Stomach (tissue), 9 donors: ENCODE data around the gene GJA3. TPM values are rescaled to one million over a fixed set of nuclear protein-coding genes. Genes with fewer than 3 reads are reported as not detected.

Experiments
- DNase-seq, 2 donors: peaks; one replicate each; pipeline versions ENCODE4 v3.0.0 to v3.0.0-alpha.2; 2013 to 2019
- H3K27ac ChIP-seq, 5 donors: fragments of 200-600 bp in 4 of 5; sonication (generic) in 4 of 5; one replicate each; pipeline ENCODE4 v1.5.1; 2013 to 2019; ENCODE audit warnings: mild to moderate bottlenecking in 1 of 5, moderate library complexity in 1 of 5
- H3K27me3 ChIP-seq, 3 donors: fragments of 200-600 bp; sonication (generic); one replicate each; pipeline ENCODE4 v1.5.1; 2017 to 2019; ENCODE audit warnings: mixed run types in 1 of 3
- H3K36me3 ChIP-seq, 4 donors: fragments of 200-600 bp; sonication (generic); 1 replicate in 3 of 4; 2 replicates in 1 of 4; pipeline ENCODE4 v1.5.1; 2016 to 2019
- H3K4me1 ChIP-seq, 4 donors: fragments of 200-600 bp; sonication (generic); one replicate each; pipeline ENCODE4 v1.5.1; 2016 to 2019
- H3K4me3 ChIP-seq, 4 donors: fragments of 200-600 bp; sonication (generic) in 3 of 4; one replicate each; pipeline ENCODE4 v1.5.1; 2016 to 2019; ENCODE audit warnings: mild to moderate bottlenecking in 1 of 4
- H3K9me3 ChIP-seq, 4 donors: fragments of 200-600 bp; sonication (generic); one replicate each; pipeline ENCODE4 v1.5.1; 2016 to 2019
- EP300 ChIP-seq: sonication (generic); formaldehyde crosslinking; IDR thresholded peaks from one replicate; pipeline ENCODE4 v1.6.1; 2017; ENCODE audit warnings: antibody characterized with exemption
- POLR2A ChIP-seq, 4 donors: fragments of 450-650 bp; IDR thresholded peaks; one replicate each; pipeline ENCODE4 v1.6.1; 2016; ENCODE audit warnings: antibody characterized with exemption in 4 of 4, control low read depth in 2 of 4, mild to moderate bottlenecking in 1 of 4, moderate library complexity in 1 of 4
- POLR2AphosphoS5 ChIP-seq, 3 donors: sonication (generic); formaldehyde crosslinking; IDR thresholded peaks; one replicate each; pipeline ENCODE4 v1.6.1; 2016; ENCODE audit warnings: antibody characterized with exemption in 3 of 3
- WGBS, 5 donors: extraction: QIAGEN DNeasy Blood & Tissue Kit in 3 of 5; methylation state at CpG; one replicate each; pipeline versions ENCODE4 v1.1.5 to v1.1.7; 2013 to 2018; 5-methylcytosine and 5-hydroxymethylcytosine counted together
- intact Hi-C: fragments of 100-400 bp; cut with DNase I; formaldehyde crosslinking; loops from one replicate; pipeline ENCODE4 v1.15.1; 2023; ENCODE audit warnings: low total_unique reads
- polyA plus RNA-seq, 3 donors: library from polyadenylated mRNA; stranded (reverse); fragments of 200-250 nt; gene quantifications; one replicate each; pipeline ENCODE4 v1.2.3, GENCODE V29; 2013
- total RNA-seq, 5 donors: library from RNA; depleted of rRNA; stranded (reverse); fragments of >200 nt; gene quantifications; one replicate each; pipeline versions ENCODE4 v1.1.0 to v1.2.3, GENCODE V29; 2014 to 2016
- TF ChIP-seq, protein P1 (sequence below), 7 experiments: fragments of 450-650 bp in 4 of 7; fragments of 200-600 bp in 3 of 7; sonication (generic) in 3 of 7; IDR thresholded peaks; one replicate each; pipeline ENCODE4 v1.5.1; 2016 to 2019; ENCODE audit warnings: antibody characterized with exemption in 7 of 7, control low read depth in 2 of 7, mild to moderate bottlenecking in 1 of 7
- donor health status: healthy with polysubstance abuse.
- donor health status: Bipolar disorder and iron deficiency.
- donor health status: healthy.

Gene GJA3
- total and polyA plus RNA-seq, 8 donors = 0.13 to 0.14 TPM; not detected in 6

DNA sequence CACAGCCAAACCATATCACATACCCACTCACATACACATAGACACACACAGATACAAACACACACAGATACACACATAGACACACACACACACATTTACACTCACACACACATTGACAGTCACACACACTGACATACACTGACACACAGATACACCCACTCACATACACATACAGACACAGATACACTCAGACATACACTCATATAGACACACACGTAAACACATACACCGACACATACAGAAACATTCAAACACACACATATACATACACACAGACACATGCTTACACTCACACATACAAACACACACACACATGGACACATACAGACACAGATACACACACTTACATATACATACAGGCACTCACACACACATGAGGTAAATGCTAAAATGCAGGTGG lies 30.2 kb downstream of the GJA3 start:
- Histone ChIP-seq H3K9me3 (no peaks in the 10 kb centered on the region), H3K36me3 (no peaks in the 10 kb centered on the region), H3K27ac (no peak overlapping the region), H3K27me3 (peaks cover 0 to 60% (median 17%) of the 10 kb centered on the region in 3 donors), H3K4me1 (peaks cover 10 to 21% (median 11%) of the 10 kb centered on the region in 4 donors), H3K4me3 (no peak overlapping the region)
- intact Hi-C loops = no loop called here
- 74 to 100% (median 97%) methylated on average over 2 of the region's 2 CpGs for WGBS, 5 donors
- no peak for DNase-seq
- TF ChIP-seq POLR2AphosphoS5 (IDR thresholded peaks at IDR 0.05) = no peak
- no peak for TF ChIP-seq EP300
- TF ChIP-seq, protein P1, sequence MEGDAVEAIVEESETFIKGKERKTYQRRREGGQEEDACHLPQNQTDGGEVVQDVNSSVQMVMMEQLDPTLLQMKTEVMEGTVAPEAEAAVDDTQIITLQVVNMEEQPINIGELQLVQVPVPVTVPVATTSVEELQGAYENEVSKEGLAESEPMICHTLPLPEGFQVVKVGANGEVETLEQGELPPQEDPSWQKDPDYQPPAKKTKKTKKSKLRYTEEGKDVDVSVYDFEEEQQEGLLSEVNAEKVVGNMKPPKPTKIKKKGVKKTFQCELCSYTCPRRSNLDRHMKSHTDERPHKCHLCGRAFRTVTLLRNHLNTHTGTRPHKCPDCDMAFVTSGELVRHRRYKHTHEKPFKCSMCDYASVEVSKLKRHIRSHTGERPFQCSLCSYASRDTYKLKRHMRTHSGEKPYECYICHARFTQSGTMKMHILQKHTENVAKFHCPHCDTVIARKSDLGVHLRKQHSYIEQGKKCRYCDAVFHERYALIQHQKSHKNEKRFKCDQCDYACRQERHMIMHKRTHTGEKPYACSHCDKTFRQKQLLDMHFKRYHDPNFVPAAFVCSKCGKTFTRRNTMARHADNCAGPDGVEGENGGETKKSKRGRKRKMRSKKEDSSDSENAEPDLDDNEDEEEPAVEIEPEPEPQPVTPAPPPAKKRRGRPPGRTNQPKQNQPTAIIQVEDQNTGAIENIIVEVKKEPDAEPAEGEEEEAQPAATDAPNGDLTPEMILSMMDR (IDR thresholded peaks at IDR 0.05) = no peak

- Histone ChIP-seq H3K4me3 (no peak overlapping the region), H3K36me3 (no peaks in the 10 kb centered on the region), H3K9me3 (no peaks in the 10 kb centered on the region), H3K27ac (no peak overlapping the region), H3K27me3 (peaks cover 0 to 54% (median 16%) of the 10 kb centered on the region in 3 donors), H3K4me1 (peaks cover 10 to 28% (median 11%) of the 10 kb centered on the region in 4 donors)
- intact Hi-C loops = no loop called here
- TF ChIP-seq POLR2A (IDR thresholded peaks at IDR 0.05) = no peak
- no peak for TF ChIP-seq POLR2AphosphoS5 (IDR thresholded peaks at IDR 0.05)
- no peak for TF ChIP-seq EP300
- TF ChIP-seq, protein P1 (IDR thresholded peaks at IDR 0.05) = no peak
- no peak for DNase-seq
- WGBS, 5 donors = 69 to 88% (median 84%) methylated on average over 2 of the region's 2 CpGs
Measured at GRCh38 chr13:20130012-20130411, 30.8 kb downstream of the GJA3 start.

GRCh38 chr13:20129076-20129475 lies 31.8 kb downstream of the GJA3 start:
- peak overlapping the region in 3 of 4 donors; percentile 53 to 57 (median 55) for H3K4me3 ChIP-seq
- H3K9me3 ChIP-seq = no peaks in the 10 kb centered on the region
- 69 to 81% (median 70%) methylated on average over 18 of the region's 18 CpGs for WGBS, 5 donors
- no peak overlapping the region for H3K27ac ChIP-seq
- no peak for DNase-seq
- no peaks in the 10 kb centered on the region for H3K36me3 ChIP-seq
- H3K27me3 ChIP-seq = peaks cover 0 to 44% (median 16%) of the 10 kb centered on the region in 3 donors
- peaks cover 10 to 28% (median 11%) of the 10 kb centered on the region in 4 donors for H3K4me1 ChIP-seq
- TF ChIP-seq, protein P1 (IDR thresholded peaks at IDR 0.05) = no peak
- TF ChIP-seq POLR2AphosphoS5 (IDR thresholded peaks at IDR 0.05) = no peak
- no peak for TF ChIP-seq EP300
- no peak for TF ChIP-seq POLR2A (IDR thresholded peaks at IDR 0.05)
- intact Hi-C loops = no loop called here

DNA sequence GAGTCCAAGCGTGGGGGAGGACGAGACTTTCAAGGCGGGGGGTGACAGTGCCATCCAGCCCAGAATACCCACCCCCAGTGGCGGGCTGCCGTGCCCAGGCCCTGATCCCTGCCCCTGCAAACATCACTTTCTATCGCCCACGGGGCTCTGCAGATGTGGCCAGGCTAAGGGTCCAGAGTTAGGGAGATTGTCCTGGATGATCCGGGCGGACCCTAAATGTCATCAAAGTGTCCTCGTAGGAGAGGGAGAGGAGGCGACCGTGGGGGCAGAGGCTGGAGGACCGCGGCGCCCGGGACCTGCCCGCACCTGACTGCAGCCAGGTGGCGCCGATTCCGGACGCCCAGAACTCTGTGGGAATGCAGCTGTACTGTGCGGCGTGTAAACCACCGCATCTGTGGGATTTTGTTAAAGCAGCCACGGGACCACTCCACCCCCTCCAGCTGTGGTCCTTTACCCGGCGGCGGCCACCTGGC lies 32.4 kb downstream of the GJA3 start:
- no peak for TF ChIP-seq EP300
- TF ChIP-seq, protein P1 (IDR thresholded peaks at IDR 0.05) = peak in 5 of 7 experiments; percentile 14 to 51 (median 29)
- peaks cover 10 to 28% (median 11%) of the 10 kb centered on the region in 4 donors for H3K4me1 ChIP-seq
- no peaks in the 10 kb centered on the region for H3K9me3 ChIP-seq
- WGBS, 5 donors = 1 to 4% (median 2%) methylated on average over 15 to 28 of the region's 28 CpGs
- peaks cover 0 to 39% (median 16%) of the 10 kb centered on the region in 3 donors for H3K27me3 ChIP-seq
- no peaks in the 10 kb centered on the region for H3K36me3 ChIP-seq
- DNase-seq = peak; percentile 48 to 65
- intact Hi-C loops = no loop called here
- H3K4me3 ChIP-seq = peak overlapping the region; percentile 53 to 57 (median 56)
- H3K27ac ChIP-seq = peak overlapping the region; percentile 80 to 89 (median 85)
